ENCODE data around the gene CDV3. TPM values are rescaled to one million over a fixed set of nuclear protein-coding genes. Genes with fewer than 3 reads are reported as not detected.

Gene CDV3
- total and polyA plus RNA-seq, 2 donors (not counting 1 experiment from before 2014, with no cell fraction given): 39.8 to 188 TPM

- no peaks in the 10 kb centered on the region for H3K9me3 Mint-ChIP-seq (ENCODE audit: insufficient read depth)
- Histone ChIP-seq H3K79me2 (ENCODE audit: control insufficient read depth, insufficient read depth, low read length) (no peaks in the 10 kb centered on the region), H3K9me3 (ENCODE audit: control extremely low read depth in 1 of 3, control insufficient read depth in 2 of 3, insufficient read depth in 1 of 3, low read length in 2 of 3) (peaks cover 0 to 3% (median 0%) of the 10 kb centered on the region in 3 donors), H3K4me1 (ENCODE audit: control insufficient read depth in 2 of 2, insufficient read depth in 2 of 2, low read length in 2 of 2) (no peaks in the 10 kb centered on the region), H3K27ac (ENCODE audit: low read length in 2 of 2) (no peak overlapping the region), H3K4me2 (replicated peaks; ENCODE audit: low read depth, low read length, poor library complexity, severe bottlenecking) (no peak overlapping the region), H3K9ac (ENCODE audit: low read length) (no peak overlapping the region), H2AFZ (ENCODE audit: insufficient read depth, low read depth, low read length, poor library complexity, severe bottlenecking) (no peak overlapping the region), H3K27me3 (replicated peaks in 1 of 4; ENCODE audit: control extremely low read depth in 1 of 4, control insufficient read depth in 3 of 4, insufficient read depth in 4 of 4, low read length in 3 of 4) (no peaks in the 10 kb centered on the region), H4K20me1 (ENCODE audit: control insufficient read depth, insufficient read depth, low read length, poor library complexity, severe bottlenecking) (no peaks in the 10 kb centered on the region), H3K4me3 (ENCODE audit: control extremely low read depth in 1 of 5, extremely low read depth in 1 of 5, insufficient read depth in 1 of 5, low read depth in 2 of 5, low read length in 4 of 5) (no peak overlapping the region), H3K36me3 (replicated peaks in 1 of 2; ENCODE audit: control extremely low read depth in 1 of 2, control insufficient read depth in 1 of 2, extremely low read depth in 1 of 2, insufficient read depth in 2 of 2, low read length in 1 of 2) (peaks cover 10 to 44% of the 10 kb centered on the region in 2 experiments)
- ATAC-seq (ENCODE audit: low read depth): no peak
- intact Hi-C loops (cut with micrococcal nuclease): no loop called here
- TF ChIP-seq EZH2 (IDR thresholded peaks at IDR 0.05; ENCODE audit: borderline replicate concordance, insufficient read depth, low read depth, low read length, poor library complexity, severe bottlenecking) (no peak), CTCF (IDR thresholded peaks at IDR 0.05) (no peak)
- POLR2A ChIA-PET: no interaction called here
- CTCF ChIA-PET: no interaction called here
- H3K4me3 Mint-ChIP-seq: no peak overlapping the region
- DNase-seq: no peak
- no peaks in the 10 kb centered on the region for H3K27me3 Mint-ChIP-seq
- H3K4me1 Mint-ChIP-seq: no peaks in the 10 kb centered on the region
- H3K27ac Mint-ChIP-seq: no peak overlapping the region
- no CpG with 5 or more reads among the region's 2 CpGs for WGBS (ENCODE audit: insufficient coverage)
These were observed 38.0 kb downstream of the CDV3 start for GRCh38 chr3:133611534-133611933.

GRCh38 chr3:133620066-133620784, 46.7 kb downstream of the CDV3 start:
- CTCF ChIA-PET: interaction anchor here (1.9 kb wide), 1 partner anchor 46 kb away, joined by 4 read pairs; no protein-coding TSS in a partner anchor
- Histone ChIP-seq H3K36me3 (replicated peaks in 1 of 2; ENCODE audit: control extremely low read depth in 1 of 2, control insufficient read depth in 1 of 2, extremely low read depth in 1 of 2, insufficient read depth in 2 of 2, low read length in 1 of 2) (peaks cover 13 to 36% of the 10 kb centered on the region in 2 experiments), H3K4me3 (ENCODE audit: control extremely low read depth in 1 of 5, extremely low read depth in 1 of 5, insufficient read depth in 1 of 5, low read depth in 2 of 5, low read length in 4 of 5) (no peak overlapping the region), H3K27ac (ENCODE audit: low read length in 2 of 2) (peak overlapping the region; percentile 33 to 59), H3K4me2 (replicated peaks; ENCODE audit: low read depth, low read length, poor library complexity, severe bottlenecking) (peak overlapping the region; percentile 31), H3K79me2 (ENCODE audit: control insufficient read depth, insufficient read depth, low read length) (no peaks in the 10 kb centered on the region), H3K4me1 (ENCODE audit: control insufficient read depth in 2 of 2, insufficient read depth in 2 of 2, low read length in 2 of 2) (peaks cover 0 to 12% of the 10 kb centered on the region in 2 donors), H3K27me3 (replicated peaks in 1 of 4; ENCODE audit: control extremely low read depth in 1 of 4, control insufficient read depth in 3 of 4, insufficient read depth in 4 of 4, low read length in 3 of 4) (no peaks in the 10 kb centered on the region), H2AFZ (ENCODE audit: insufficient read depth, low read depth, low read length, poor library complexity, severe bottlenecking) (peak overlapping the region; percentile 35), H3K9me3 (ENCODE audit: control extremely low read depth in 1 of 3, control insufficient read depth in 2 of 3, insufficient read depth in 1 of 3, low read length in 2 of 3) (no peaks in the 10 kb centered on the region), H3K9ac (ENCODE audit: low read length) (peak overlapping the region; percentile 21), H4K20me1 (ENCODE audit: control insufficient read depth, insufficient read depth, low read length, poor library complexity, severe bottlenecking) (no peaks in the 10 kb centered on the region)
- POLR2A ChIA-PET: interaction anchor here (0.7 kb wide), 1 partner anchor 31 kb away, joined by 6 read pairs; no protein-coding TSS in a partner anchor
- H3K27me3 Mint-ChIP-seq: no peaks in the 10 kb centered on the region
- peak; percentile 97 for ATAC-seq (ENCODE audit: low read depth)
- H3K4me1 Mint-ChIP-seq: peaks cover 13% of the 10 kb centered on the region
- peak; percentile 77 for DNase-seq
- H3K9me3 Mint-ChIP-seq (ENCODE audit: insufficient read depth): no peaks in the 10 kb centered on the region
- TF ChIP-seq CTCF (IDR thresholded peaks at IDR 0.05) (no peak), EZH2 (IDR thresholded peaks at IDR 0.05; ENCODE audit: borderline replicate concordance, insufficient read depth, low read depth, low read length, poor library complexity, severe bottlenecking) (no peak)
- 92% methylated on average over 7 of the region's 13 CpGs for WGBS (ENCODE audit: insufficient coverage)
- peak overlapping the region; percentile 83 for H3K27ac Mint-ChIP-seq
- intact Hi-C loops (cut with micrococcal nuclease): loop anchor here (2.0 to 5.0 kb wide), 4 partner anchors 43 to 173 kb away; partner anchors contain the start of gene CDV3
- peak overlapping the region; percentile 52 for H3K4me3 Mint-ChIP-seq
